SK-N-SH treated with all-trans-retinoic acid at 6 μM for 48 hours (cell line): ENCODE results near the gene UCN.
"Not testable (repeated sequence)": the region's sequence is repeated elsewhere in the genome, so short reads cannot be mapped to it uniquely, and the experiment has no call there.

Experiments used
- ATAC-seq: fragments of 200-7000 bp; cut with Tn5 transposase; 3 replicates; pipeline ENCODE4 v1.9.1; 2020; ENCODE audit warnings: mild to moderate bottlenecking, moderate library complexity
- BACH2 ChIP-seq: fragments of 250-450 bp; sonication (Bioruptor Pico); IDR thresholded peaks from 2 replicates; pipeline ENCODE4 v1.9.0; 2021; ENCODE audit warnings: mild to moderate bottlenecking, borderline replicate concordance
- CSDC2 ChIP-seq: fragments of 250-450 bp; sonication (Bioruptor Pico); IDR thresholded peaks from 2 replicates; pipeline ENCODE4 v1.5.0; 2020; ENCODE audit warnings: mild to moderate bottlenecking, moderate library complexity
- ESRRG ChIP-seq: fragments of 250-450 bp; sonication (Bioruptor Pico); IDR thresholded peaks from 2 replicates; pipeline ENCODE4 v1.6.1; 2021; ENCODE audit warnings: mild to moderate bottlenecking
- GLIS3 ChIP-seq: fragments of 250-450 bp; sonication (Bioruptor Pico); IDR thresholded peaks from 2 replicates; pipeline ENCODE4 v1.5.0; 2020; ENCODE audit warnings: mild to moderate bottlenecking, moderate library complexity
- ISL1 ChIP-seq: fragments of 250-450 bp; sonication (Bioruptor Pico); IDR thresholded peaks from 2 replicates; pipeline ENCODE4 v2.1.2; 2022; ENCODE audit warnings: mild to moderate bottlenecking, moderate library complexity
- OSR1 ChIP-seq: fragments of 250-450 bp; sonication (Bioruptor Pico); IDR thresholded peaks from 2 replicates; pipeline ENCODE4 v1.8.0; 2022; ENCODE audit warnings: moderate library complexity, mild to moderate bottlenecking, inconsistent platforms
- PPARA ChIP-seq: fragments of 250-450 bp; sonication (Bioruptor Pico); IDR thresholded peaks from 2 replicates; pipeline ENCODE4 v1.5.0; 2020; ENCODE audit warnings: mild to moderate bottlenecking, borderline replicate concordance
- RARB ChIP-seq: fragments of 250-450 bp; sonication (Bioruptor Pico); IDR thresholded peaks from 2 replicates; pipeline ENCODE4 v1.8.0; 2021; ENCODE audit warnings: mild to moderate bottlenecking, moderate library complexity
- TCF4 ChIP-seq: fragments of 250-450 bp; sonication (Bioruptor Pico); IDR thresholded peaks from 2 replicates; pipeline ENCODE4 v1.8.0; 2021; ENCODE audit warnings: mild to moderate bottlenecking, moderate library complexity, borderline replicate concordance
- TOX ChIP-seq: fragments of 250-450 bp; sonication (Bioruptor Pico); IDR thresholded peaks from 2 replicates; pipeline ENCODE4 v1.8.0; 2021; ENCODE audit warnings: mild to moderate bottlenecking, moderate library complexity, borderline replicate concordance
- ZC3H10 ChIP-seq: fragments of 250-450 bp; sonication (Bioruptor Pico); IDR thresholded peaks from 2 replicates; pipeline ENCODE4 v1.5.1; 2021; ENCODE audit warnings: mild to moderate bottlenecking, moderate library complexity
- ZFP3 ChIP-seq: fragments of 250-450 bp; sonication (Bioruptor Pico); IDR thresholded peaks from 2 replicates; pipeline ENCODE4 v1.5.0; 2020; ENCODE audit warnings: mild to moderate bottlenecking, moderate library complexity
- ZFP30 ChIP-seq: fragments of 450-650 bp; formaldehyde crosslinking; IDR thresholded peaks from 2 replicates; pipeline ENCODE4 v1.5.0; 2022; ENCODE audit warnings: mild to moderate bottlenecking, moderate library complexity
- ZNF565 ChIP-seq: fragments of 450-650 bp; formaldehyde crosslinking; conservative IDR thresholded peaks from 2 replicates; pipeline ENCODE4 v1.5.0; 2020; ENCODE audit warnings: low read depth, mild to moderate bottlenecking, moderate library complexity
- ZNF70 ChIP-seq: fragments of 450-650 bp; formaldehyde crosslinking; IDR thresholded peaks from 2 replicates; pipeline ENCODE4 v1.5.0; 2020; ENCODE audit warnings: mild to moderate bottlenecking, moderate library complexity
- ZNF8 ChIP-seq: fragments of 450-650 bp; formaldehyde crosslinking; IDR thresholded peaks from 2 replicates; pipeline ENCODE4 v1.5.0; 2020; ENCODE audit warnings: mild to moderate bottlenecking, moderate library complexity
- TF ChIP-seq, protein P1 (sequence below): fragments of 250-450 bp; sonication (Bioruptor Pico); IDR thresholded peaks from 2 replicates; pipeline ENCODE4 v1.5.1; 2021; ENCODE audit warnings: mild to moderate bottlenecking, moderate library complexity
- TF ChIP-seq, protein P2 (sequence below): fragments of 250-450 bp; sonication (Bioruptor Pico); IDR thresholded peaks from 2 replicates; pipeline ENCODE4 v1.8.0; 2020; ENCODE audit warnings: mild to moderate bottlenecking, moderate library complexity, borderline replicate concordance
- TF ChIP-seq, protein P3 (sequence below): fragments of 250-450 bp; sonication (Bioruptor Pico); IDR thresholded peaks from 2 replicates; pipeline ENCODE4 v1.5.1; 2020; ENCODE audit warnings: low read depth, mild to moderate bottlenecking, moderate library complexity
- TF ChIP-seq, protein P4 (sequence below): fragments of 250-450 bp; sonication (Bioruptor Pico); IDR thresholded peaks from 2 replicates; pipeline ENCODE4 v1.5.0; 2020; ENCODE audit warnings: mild to moderate bottlenecking, moderate library complexity
- TF ChIP-seq, protein P5 (sequence below): fragments of 250-450 bp; sonication (Bioruptor Pico); IDR thresholded peaks from 2 replicates; pipeline ENCODE4 v1.8.0; 2021; ENCODE audit warnings: low read depth, mild to moderate bottlenecking, moderate library complexity, borderline replicate concordance

UCN gene

DNA sequence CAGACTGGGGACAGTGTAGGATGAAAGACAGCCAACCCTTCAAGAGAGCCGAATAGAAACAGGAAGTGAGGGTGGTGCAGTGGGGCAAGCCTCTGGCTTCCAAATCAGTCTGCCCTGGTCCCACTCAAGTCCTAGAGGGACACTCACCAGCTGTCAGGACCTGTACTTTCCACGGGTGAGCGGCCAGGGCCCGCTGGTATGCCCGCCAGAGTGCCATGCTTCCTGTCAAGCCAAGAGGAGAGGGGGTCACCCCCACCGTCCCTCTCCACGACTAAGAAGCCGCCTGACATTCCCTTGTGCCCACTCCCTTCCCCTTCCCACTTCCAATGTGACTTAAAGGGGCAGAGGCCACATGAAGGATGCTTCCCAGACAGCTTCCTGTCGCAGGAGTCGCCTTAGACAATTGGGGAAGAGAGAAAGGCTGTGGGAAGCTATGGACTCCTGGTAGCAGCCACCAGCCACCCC, 14.1 kb upstream of the UCN start:
- TF ChIP-seq, protein P1, sequence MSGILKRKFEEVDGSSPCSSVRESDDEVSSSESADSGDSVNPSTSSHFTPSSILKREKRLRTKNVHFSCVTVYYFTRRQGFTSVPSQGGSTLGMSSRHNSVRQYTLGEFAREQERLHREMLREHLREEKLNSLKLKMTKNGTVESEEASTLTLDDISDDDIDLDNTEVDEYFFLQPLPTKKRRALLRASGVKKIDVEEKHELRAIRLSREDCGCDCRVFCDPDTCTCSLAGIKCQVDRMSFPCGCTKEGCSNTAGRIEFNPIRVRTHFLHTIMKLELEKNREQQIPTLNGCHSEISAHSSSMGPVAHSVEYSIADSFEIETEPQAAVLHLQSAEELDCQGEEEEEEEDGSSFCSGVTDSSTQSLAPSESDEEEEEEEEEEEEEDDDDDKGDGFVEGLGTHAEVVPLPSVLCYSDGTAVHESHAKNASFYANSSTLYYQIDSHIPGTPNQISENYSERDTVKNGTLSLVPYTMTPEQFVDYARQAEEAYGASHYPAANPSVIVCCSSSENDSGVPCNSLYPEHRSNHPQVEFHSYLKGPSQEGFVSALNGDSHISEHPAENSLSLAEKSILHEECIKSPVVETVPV (CRISPR knock-in tag) = no peak; the same call in 1 of the 2 replicates
- TF ChIP-seq ZNF565 (CRISPR knock-in tag) (no peak), ESRRG (CRISPR knock-in tag) (no peak), PPARA (CRISPR knock-in tag) (no peak), RARB (no peak), BACH2 (CRISPR knock-in tag) (no peak), GLIS3 (CRISPR knock-in tag) (no peak), ZC3H10 (CRISPR knock-in tag) (no peak), TCF4 (CRISPR knock-in tag) (no peak), OSR1 (no peak), ZFP3 (CRISPR knock-in tag) (no peak), ZNF70 (no peak), ZFP30 (no peak), ZNF8 (CRISPR knock-in tag) (no peak)
- TF ChIP-seq, protein P2, sequence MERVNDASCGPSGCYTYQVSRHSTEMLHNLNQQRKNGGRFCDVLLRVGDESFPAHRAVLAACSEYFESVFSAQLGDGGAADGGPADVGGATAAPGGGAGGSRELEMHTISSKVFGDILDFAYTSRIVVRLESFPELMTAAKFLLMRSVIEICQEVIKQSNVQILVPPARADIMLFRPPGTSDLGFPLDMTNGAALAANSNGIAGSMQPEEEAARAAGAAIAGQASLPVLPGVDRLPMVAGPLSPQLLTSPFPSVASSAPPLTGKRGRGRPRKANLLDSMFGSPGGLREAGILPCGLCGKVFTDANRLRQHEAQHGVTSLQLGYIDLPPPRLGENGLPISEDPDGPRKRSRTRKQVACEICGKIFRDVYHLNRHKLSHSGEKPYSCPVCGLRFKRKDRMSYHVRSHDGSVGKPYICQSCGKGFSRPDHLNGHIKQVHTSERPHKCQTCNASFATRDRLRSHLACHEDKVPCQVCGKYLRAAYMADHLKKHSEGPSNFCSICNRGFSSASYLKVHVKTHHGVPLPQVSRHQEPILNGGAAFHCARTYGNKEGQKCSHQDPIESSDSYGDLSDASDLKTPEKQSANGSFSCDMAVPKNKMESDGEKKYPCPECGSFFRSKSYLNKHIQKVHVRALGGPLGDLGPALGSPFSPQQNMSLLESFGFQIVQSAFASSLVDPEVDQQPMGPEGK (CRISPR knock-in tag) = no peak; the same call in 1 of the 2 replicates
- TF ChIP-seq, protein P3, sequence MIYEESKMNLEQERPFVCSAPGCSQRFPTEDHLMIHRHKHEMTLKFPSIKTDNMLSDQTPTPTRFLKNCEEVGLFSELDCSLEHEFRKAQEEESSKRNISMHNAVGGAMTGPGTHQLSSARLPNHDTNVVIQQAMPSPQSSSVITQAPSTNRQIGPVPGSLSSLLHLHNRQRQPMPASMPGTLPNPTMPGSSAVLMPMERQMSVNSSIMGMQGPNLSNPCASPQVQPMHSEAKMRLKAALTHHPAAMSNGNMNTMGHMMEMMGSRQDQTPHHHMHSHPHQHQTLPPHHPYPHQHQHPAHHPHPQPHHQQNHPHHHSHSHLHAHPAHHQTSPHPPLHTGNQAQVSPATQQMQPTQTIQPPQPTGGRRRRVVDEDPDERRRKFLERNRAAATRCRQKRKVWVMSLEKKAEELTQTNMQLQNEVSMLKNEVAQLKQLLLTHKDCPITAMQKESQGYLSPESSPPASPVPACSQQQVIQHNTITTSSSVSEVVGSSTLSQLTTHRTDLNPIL (CRISPR knock-in tag) = no peak
- TF ChIP-seq, protein P4, sequence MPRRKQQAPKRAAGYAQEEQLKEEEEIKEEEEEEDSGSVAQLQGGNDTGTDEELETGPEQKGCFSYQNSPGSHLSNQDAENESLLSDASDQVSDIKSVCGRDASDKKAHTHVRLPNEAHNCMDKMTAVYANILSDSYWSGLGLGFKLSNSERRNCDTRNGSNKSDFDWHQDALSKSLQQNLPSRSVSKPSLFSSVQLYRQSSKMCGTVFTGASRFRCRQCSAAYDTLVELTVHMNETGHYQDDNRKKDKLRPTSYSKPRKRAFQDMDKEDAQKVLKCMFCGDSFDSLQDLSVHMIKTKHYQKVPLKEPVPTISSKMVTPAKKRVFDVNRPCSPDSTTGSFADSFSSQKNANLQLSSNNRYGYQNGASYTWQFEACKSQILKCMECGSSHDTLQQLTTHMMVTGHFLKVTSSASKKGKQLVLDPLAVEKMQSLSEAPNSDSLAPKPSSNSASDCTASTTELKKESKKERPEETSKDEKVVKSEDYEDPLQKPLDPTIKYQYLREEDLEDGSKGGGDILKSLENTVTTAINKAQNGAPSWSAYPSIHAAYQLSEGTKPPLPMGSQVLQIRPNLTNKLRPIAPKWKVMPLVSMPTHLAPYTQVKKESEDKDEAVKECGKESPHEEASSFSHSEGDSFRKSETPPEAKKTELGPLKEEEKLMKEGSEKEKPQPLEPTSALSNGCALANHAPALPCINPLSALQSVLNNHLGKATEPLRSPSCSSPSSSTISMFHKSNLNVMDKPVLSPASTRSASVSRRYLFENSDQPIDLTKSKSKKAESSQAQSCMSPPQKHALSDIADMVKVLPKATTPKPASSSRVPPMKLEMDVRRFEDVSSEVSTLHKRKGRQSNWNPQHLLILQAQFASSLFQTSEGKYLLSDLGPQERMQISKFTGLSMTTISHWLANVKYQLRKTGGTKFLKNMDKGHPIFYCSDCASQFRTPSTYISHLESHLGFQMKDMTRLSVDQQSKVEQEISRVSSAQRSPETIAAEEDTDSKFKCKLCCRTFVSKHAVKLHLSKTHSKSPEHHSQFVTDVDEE (CRISPR knock-in tag) = no peak
- TF ChIP-seq, protein P5, sequence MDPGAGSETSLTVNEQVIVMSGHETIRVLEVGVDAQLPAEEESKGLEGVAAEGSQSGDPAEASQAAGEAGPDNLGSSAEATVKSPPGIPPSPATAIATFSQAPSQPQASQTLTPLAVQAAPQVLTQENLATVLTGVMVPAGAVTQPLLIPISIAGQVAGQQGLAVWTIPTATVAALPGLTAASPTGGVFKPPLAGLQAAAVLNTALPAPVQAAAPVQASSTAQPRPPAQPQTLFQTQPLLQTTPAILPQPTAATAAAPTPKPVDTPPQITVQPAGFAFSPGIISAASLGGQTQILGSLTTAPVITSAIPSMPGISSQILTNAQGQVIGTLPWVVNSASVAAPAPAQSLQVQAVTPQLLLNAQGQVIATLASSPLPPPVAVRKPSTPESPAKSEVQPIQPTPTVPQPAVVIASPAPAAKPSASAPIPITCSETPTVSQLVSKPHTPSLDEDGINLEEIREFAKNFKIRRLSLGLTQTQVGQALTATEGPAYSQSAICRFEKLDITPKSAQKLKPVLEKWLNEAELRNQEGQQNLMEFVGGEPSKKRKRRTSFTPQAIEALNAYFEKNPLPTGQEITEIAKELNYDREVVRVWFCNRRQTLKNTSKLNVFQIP = no peak
- TF ChIP-seq, all 23 proteins: peak for 0
- ATAC-seq = peak; percentile 10

DNA sequence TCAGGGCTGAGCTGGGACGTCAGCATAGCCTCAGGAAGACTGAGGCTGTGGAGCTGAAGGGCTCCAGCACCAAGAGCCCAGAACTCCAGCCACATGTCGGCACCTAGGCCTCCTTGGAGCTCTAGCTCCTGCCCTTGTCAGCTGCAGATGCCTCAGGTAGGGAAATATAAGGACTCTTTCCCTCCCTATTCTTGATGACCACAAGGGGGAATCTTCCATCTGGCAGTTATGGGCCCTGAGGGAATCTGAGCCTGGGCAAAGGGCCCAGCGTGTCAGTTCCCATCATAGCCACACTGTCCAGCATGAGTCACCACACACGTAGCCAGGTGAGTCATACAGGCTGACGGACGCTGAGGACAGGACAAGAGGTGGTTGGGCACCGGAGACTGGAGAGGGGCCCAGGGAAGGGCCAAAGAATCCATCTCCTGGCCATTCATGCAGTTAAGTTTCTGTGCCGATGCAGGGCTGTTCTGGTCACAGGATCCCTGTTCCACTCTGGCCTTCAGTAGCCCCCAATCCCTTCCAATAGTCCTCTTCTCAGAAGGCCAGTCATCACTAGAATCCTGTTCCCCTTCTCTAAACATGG, 12.8 kb upstream of the UCN start:
- peak; percentile 85 for ATAC-seq
- TF ChIP-seq ZFP30 (no peak), ZNF565 (CRISPR knock-in tag) (no peak), CSDC2 (peak; percentile 82; the same call in 1 of the 2 replicates), ZFP3 (CRISPR knock-in tag) (peak; percentile 81), ISL1 (CRISPR knock-in tag) (peak; percentile 38; the same call in 1 of the 2 replicates), TOX (peak; percentile 60; the same call in 1 of the 2 replicates)
- TF ChIP-seq, protein P4 (CRISPR knock-in tag) = 0 out of 2 replicates have a peak, but pooled peaks have one; percentile 46
- TF ChIP-seq, protein P3 (CRISPR knock-in tag) = 0 out of 2 replicates have a peak, but pooled peaks have one; percentile 58
- TF ChIP-seq, protein P5 = 0 out of 2 replicates have a peak, but pooled peaks have one; percentile 67
- TF ChIP-seq, protein P1 (CRISPR knock-in tag) = peak; percentile 40; the same call in 1 of the 2 replicates
- TF ChIP-seq, all 23 proteins: peak for 8

DNA sequence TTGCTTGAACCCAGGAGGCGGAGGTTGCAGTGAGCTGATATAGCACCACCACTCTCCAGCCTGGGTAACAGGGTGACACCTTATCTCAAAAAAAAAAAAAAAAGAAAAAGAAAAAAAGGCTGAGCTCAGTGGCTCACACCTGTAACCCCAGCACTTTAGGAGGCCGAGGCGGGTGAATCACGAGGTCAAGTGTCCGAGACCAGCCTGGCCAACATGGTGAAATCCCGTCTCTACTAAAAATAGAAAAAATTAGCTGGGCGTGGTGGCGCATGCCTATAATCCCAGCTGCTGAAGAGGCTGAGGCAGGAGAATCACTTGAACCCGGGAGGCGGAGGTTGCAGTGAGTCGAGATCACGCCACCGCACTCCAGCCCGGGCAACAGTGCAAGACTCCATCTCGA, 11.6 kb upstream of the UCN start:
- not testable (repeated sequence) for ATAC-seq
